Transverse colon (tissue), 4 donors: ENCODE measurements around the gene KLHDC4.

ENCODE experiments used
- CTCF ChIP-seq, 5 experiments: fragments of 200-600 bp in 3 of 5; fragments of 450-650 bp in 2 of 5; sonication (generic) in 3 of 5; IDR thresholded peaks; 1 replicate in 2 of 5; 2 replicates in 3 of 5; pipeline ENCODE4 v1.5.1; 2016 to 2017; ENCODE audit warnings: antibody characterized with exemption in 5 of 5, inconsistent platforms in 3 of 5, mild to moderate bottlenecking in 2 of 5, moderate library complexity in 1 of 5
- EP300 ChIP-seq: sonication (generic); formaldehyde crosslinking; IDR thresholded peaks from one replicate; pipeline ENCODE4 v1.6.1; 2017; ENCODE audit warnings: antibody characterized with exemption, low read depth
- POLR2A ChIP-seq: fragments of 450-650 bp; IDR thresholded peaks from one replicate; pipeline ENCODE4 v1.6.1; 2016; ENCODE audit warnings: antibody characterized with exemption, mild to moderate bottlenecking, moderate library complexity
- POLR2AphosphoS5 ChIP-seq, 3 donors: sonication (generic); formaldehyde crosslinking; IDR thresholded peaks; one replicate each; pipeline ENCODE4 v1.6.1; 2016; ENCODE audit warnings: antibody characterized with exemption in 3 of 3

DNA sequence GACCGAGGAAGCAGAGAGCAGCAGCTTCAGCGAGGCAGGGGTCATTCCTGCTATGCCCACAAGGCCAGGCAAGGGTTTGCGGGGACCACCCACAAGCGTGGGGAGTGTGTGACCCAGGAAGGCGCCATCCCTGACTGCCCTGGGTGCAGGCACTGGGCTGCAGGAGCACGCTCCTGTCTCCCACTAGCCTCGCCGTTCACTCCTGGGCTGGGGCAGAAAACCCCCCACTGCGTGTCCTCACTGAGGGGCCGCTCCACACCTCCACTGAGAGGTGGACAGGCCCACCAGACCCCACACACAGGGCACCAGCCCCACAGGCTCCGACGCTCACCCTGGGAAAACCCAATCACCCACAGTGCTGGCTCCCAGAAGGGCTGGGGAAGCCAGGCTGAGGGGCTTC lies 56.1 kb downstream of the KLHDC4 start:
- TF ChIP-seq POLR2AphosphoS5 (IDR thresholded peaks at IDR 0.05) = no peak
- TF ChIP-seq CTCF (IDR thresholded peaks at IDR 0.05) = no peak
- no peak for TF ChIP-seq POLR2A
- TF ChIP-seq EP300 = no peak
